OCI-LY1 (cell line): ENCODE data around the gene DHRS3.

Source experiments
- H2AFZ ChIP-seq: fragments of 200-600 bp; sonication (generic), shearing (Covaris generic); 2 replicates; pipeline ENCODE4 v1.6.0; 2014; ENCODE audit warnings: antibody characterized with exemption, mild to moderate bottlenecking, low read length
- H3F3A ChIP-seq: fragments of 200-600 bp; sonication (generic), shearing (Covaris generic); 2 replicates; pipeline ENCODE4 v1.6.0; 2014; ENCODE audit warnings: mild to moderate bottlenecking, antibody characterized with exemption, low read length, moderate library complexity; ENCODE audit not compliant: insufficient read depth
- H3K27ac ChIP-seq: fragments of 200-600 bp; sonication (generic); 2 replicates; pipeline ENCODE4 v1.5.1; 2014; ENCODE audit warnings: low read length, mixed run types, mild to moderate bottlenecking, low read depth; ENCODE audit not compliant: poor library complexity, severe bottlenecking
- H3K27me3 ChIP-seq: fragments of 200-600 bp; sonication (generic); 2 replicates; pipeline ENCODE4 v1.6.0; 2014; ENCODE audit warnings: antibody characterized with exemption, mild to moderate bottlenecking, low read length, moderate library complexity; ENCODE audit not compliant: insufficient read depth
- H3K36me3 ChIP-seq: fragments of 200-600 bp; sonication (generic); 2 replicates; pipeline ENCODE4 v1.6.1; 2014; ENCODE audit warnings: mild to moderate bottlenecking, antibody characterized with exemption, low read length, moderate library complexity, mixed read lengths; ENCODE audit not compliant: insufficient read depth
- H3K4me1 ChIP-seq: fragments of 200-600 bp; sonication (generic); 2 replicates; pipeline ENCODE4 v1.5.1; 2014; ENCODE audit warnings: mild to moderate bottlenecking, low read length, moderate library complexity; ENCODE audit not compliant: insufficient read depth, severe bottlenecking
- H3K4me2 ChIP-seq: fragments of 200-600 bp; sonication (generic), shearing (Covaris generic); 2 replicates; pipeline ENCODE4 v1.6.1; 2014; ENCODE audit warnings: low read length
- H3K4me3 ChIP-seq: fragments of 200-600 bp; sonication (generic); 2 replicates; pipeline ENCODE4 v1.5.1; 2014; ENCODE audit warnings: low read length, low read depth, mild to moderate bottlenecking, mixed read lengths; ENCODE audit not compliant: poor library complexity, severe bottlenecking
- H3K79me2 ChIP-seq: fragments of 200-600 bp; shearing (Covaris generic); 2 replicates; pipeline ENCODE4 v1.6.1; 2016; ENCODE audit warnings: mixed run types, low read length, mixed read lengths; ENCODE audit not compliant: insufficient read depth
- H3K9ac ChIP-seq: fragments of 200-600 bp; sonication (generic), shearing (Covaris generic); 2 replicates; pipeline ENCODE4 v1.6.1; 2014; ENCODE audit warnings: mild to moderate bottlenecking, low read length, mixed read lengths
- H3K9me2 ChIP-seq: fragments of 200-600 bp; sonication (generic), shearing (Covaris generic); 2 replicates; pipeline ENCODE4 v1.6.1; 2014; ENCODE audit warnings: low read depth, mild to moderate bottlenecking, low read length, mixed read lengths
- H3K9me3 ChIP-seq: fragments of 200-600 bp; shearing (Covaris generic); 2 replicates; pipeline ENCODE4 v1.6.1; 2014; ENCODE audit warnings: low read length, mixed read lengths
- H4K20me1 ChIP-seq: fragments of 200-600 bp; sonication (generic), shearing (Covaris generic); 2 replicates; pipeline ENCODE4 v1.6.0; 2016; ENCODE audit warnings: mild to moderate bottlenecking, low read length; ENCODE audit not compliant: insufficient read depth
- CTCF ChIP-seq: fragments of 200-600 bp; sonication (generic), shearing (Covaris generic); IDR thresholded peaks from 2 replicates; pipeline ENCODE4 v1.5.1; 2017; ENCODE audit warnings: mild to moderate bottlenecking, antibody characterized with exemption, low read length, moderate library complexity, mixed read lengths
- EZH2 ChIP-seq: fragments of 200-600 bp; sonication (generic), shearing (Covaris generic); IDR thresholded peaks from 2 replicates; pipeline ENCODE4 v1.8.0; 2017; ENCODE audit warnings: borderline replicate concordance, mixed run types, mild to moderate bottlenecking, antibody characterized with exemption, low read length, moderate library complexity, mixed read lengths

The DHRS3 gene

GRCh38 chr1:12532405-12533315, 85.3 kb downstream of the DHRS3 start:
- H3K79me2 ChIP-seq = no peaks in the 10 kb centered on the region

GRCh38 chr1:12531179-12531499, 86.9 kb downstream of the DHRS3 start:
- Histone ChIP-seq H3K4me3 (no peak overlapping the region), H3K9ac (no peak overlapping the region), H4K20me1 (no peaks in the 10 kb centered on the region), H3F3A (no peaks in the 10 kb centered on the region), H3K79me2 (no peaks in the 10 kb centered on the region), H3K36me3 (no peaks in the 10 kb centered on the region), H3K9me3 (no peaks in the 10 kb centered on the region; the same call in 1 of the 2 replicates), H2AFZ (no peak overlapping the region), H3K27ac (no peak overlapping the region), H3K4me1 (no peaks in the 10 kb centered on the region), H3K4me2 (no peak overlapping the region), H3K9me2 (no peaks in the 10 kb centered on the region), H3K27me3 (no peaks in the 10 kb centered on the region)
- TF ChIP-seq EZH2 (no peak), CTCF (no peak)

More at GRCh38 chr1:12532405-12533315, 85.3 kb downstream of the DHRS3 start:
- Histone ChIP-seq H4K20me1 (no peaks in the 10 kb centered on the region), H2AFZ (no peak overlapping the region), H3K27ac (no peak overlapping the region), H3K9me3 (no peaks in the 10 kb centered on the region; the same call in 1 of the 2 replicates), H3K4me1 (no peaks in the 10 kb centered on the region), H3K4me3 (no peak overlapping the region), H3K4me2 (no peak overlapping the region), H3K9me2 (no peaks in the 10 kb centered on the region), H3K36me3 (no peaks in the 10 kb centered on the region), H3K27me3 (no peaks in the 10 kb centered on the region), H3F3A (no peaks in the 10 kb centered on the region), H3K9ac (no peak overlapping the region)
- TF ChIP-seq EZH2 (no peak), CTCF (no peak)

- Histone ChIP-seq H3K9me3 (no peaks in the 10 kb centered on the region), H3K4me1 (no peaks in the 10 kb centered on the region), H3K4me3 (no peak overlapping the region), H3K9ac (no peak overlapping the region), H4K20me1 (no peaks in the 10 kb centered on the region), H3K4me2 (no peak overlapping the region), H3K27me3 (no peaks in the 10 kb centered on the region), H3K27ac (no peak overlapping the region), H3K36me3 (no peaks in the 10 kb centered on the region), H3K9me2 (no peaks in the 10 kb centered on the region), H3F3A (no peaks in the 10 kb centered on the region), H2AFZ (no peak overlapping the region), H3K79me2 (no peaks in the 10 kb centered on the region)
- TF ChIP-seq CTCF = no peak
- TF ChIP-seq EZH2 = no peak
Observed at GRCh38 chr1:12530462-12531178, 87.4 kb downstream of the DHRS3 start.
